ENCODE data around the gene TMEM61.

TMEM61 gene

GRCh38 chr1:54967372-54967771 is 13.1 kb upstream of the TMEM61 start:
- H3K9me3 Mint-ChIP-seq, result no peaks in the 10 kb centered on the region
- H3K4me1 Mint-ChIP-seq, result no peaks in the 10 kb centered on the region
- no peak for DNase-seq
- H3K27ac Mint-ChIP-seq, result no peak overlapping the region
- H3K27me3 Mint-ChIP-seq (ENCODE audit: low read depth, poor library complexity), result peaks cover 8% of the 10 kb centered on the region
- TF ChIP-seq CTCF (IDR thresholded peaks at IDR 0.05), result no peak
- no peaks in the 10 kb centered on the region for H3K36me3 Mint-ChIP-seq (ENCODE audit: low read depth)
- H3K4me3 Mint-ChIP-seq, result no peak overlapping the region

DNA sequence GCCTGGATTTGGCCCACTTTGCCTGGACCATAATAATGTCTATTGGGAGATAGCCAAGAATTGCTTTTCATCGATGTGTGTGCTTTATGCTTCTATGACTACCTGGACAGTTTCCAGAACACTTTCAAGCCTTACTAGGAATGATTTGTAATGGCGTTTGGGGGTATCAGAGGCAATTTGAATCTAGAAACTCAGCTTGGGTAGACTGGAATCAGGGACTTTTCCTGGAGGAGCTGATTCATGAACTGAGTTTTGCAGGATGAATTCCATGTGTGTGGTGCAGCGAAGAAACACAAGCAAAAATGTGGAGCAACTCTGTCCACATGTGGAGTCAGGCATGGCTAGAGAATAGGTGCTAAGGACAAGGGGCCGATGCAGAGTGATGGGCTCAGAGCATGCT is 11.9 kb upstream of the TMEM61 start:
- no peak for DNase-seq
- H3K27me3 Mint-ChIP-seq (ENCODE audit: low read depth, poor library complexity), result peaks cover 12% of the 10 kb centered on the region
- no peaks in the 10 kb centered on the region for H3K36me3 Mint-ChIP-seq (ENCODE audit: low read depth)
- TF ChIP-seq CTCF (IDR thresholded peaks at IDR 0.05), result no peak
- no peak overlapping the region for H3K27ac Mint-ChIP-seq
- H3K4me3 Mint-ChIP-seq, result no peak overlapping the region
- no peaks in the 10 kb centered on the region for H3K9me3 Mint-ChIP-seq
- peaks cover 5% of the 10 kb centered on the region for H3K4me1 Mint-ChIP-seq

- H3K27ac Mint-ChIP-seq, result no peak overlapping the region
- H3K9me3 Mint-ChIP-seq, result no peaks in the 10 kb centered on the region
- TF ChIP-seq CTCF (IDR thresholded peaks at IDR 0.05), result no peak
- peaks cover 13% of the 10 kb centered on the region for H3K27me3 Mint-ChIP-seq (ENCODE audit: low read depth, poor library complexity)
- no peak overlapping the region for H3K4me3 Mint-ChIP-seq
- no peaks in the 10 kb centered on the region for H3K36me3 Mint-ChIP-seq (ENCODE audit: low read depth)
- no peak for DNase-seq
- peaks cover 11% of the 10 kb centered on the region for H3K4me1 Mint-ChIP-seq
These were observed 10.5 kb upstream of the TMEM61 start for GRCh38 chr1:54969879-54970278.

DNA sequence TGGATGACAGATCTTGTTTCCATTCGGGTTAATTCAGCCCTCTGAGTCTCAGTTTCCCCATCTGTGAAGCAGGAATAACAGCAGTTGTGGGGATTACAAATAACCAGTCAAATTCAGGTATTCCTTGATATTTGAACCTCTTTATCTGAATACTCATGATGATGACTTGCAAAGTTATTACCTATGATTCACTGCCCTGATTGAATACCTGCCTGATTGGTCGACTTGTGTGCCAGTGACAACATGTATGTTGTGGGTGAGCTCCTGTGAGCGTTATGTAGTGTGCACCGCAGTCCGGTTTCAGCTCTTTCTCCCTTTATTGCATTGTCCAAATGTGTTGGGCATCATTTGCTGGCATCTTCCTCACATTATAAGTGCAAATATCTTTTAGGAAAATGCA is 9.5 kb upstream of the TMEM61 start:
- H3K4me1 Mint-ChIP-seq, result peaks cover 20% of the 10 kb centered on the region
- H3K27ac Mint-ChIP-seq, result no peak overlapping the region
- no peaks in the 10 kb centered on the region for H3K9me3 Mint-ChIP-seq
- no peaks in the 10 kb centered on the region for H3K36me3 Mint-ChIP-seq (ENCODE audit: low read depth)
- no peak for DNase-seq
- H3K27me3 Mint-ChIP-seq (ENCODE audit: low read depth, poor library complexity), result peaks cover 21% of the 10 kb centered on the region
- TF ChIP-seq CTCF (IDR thresholded peaks at IDR 0.05), result no peak
- H3K4me3 Mint-ChIP-seq, result no peak overlapping the region

DNA sequence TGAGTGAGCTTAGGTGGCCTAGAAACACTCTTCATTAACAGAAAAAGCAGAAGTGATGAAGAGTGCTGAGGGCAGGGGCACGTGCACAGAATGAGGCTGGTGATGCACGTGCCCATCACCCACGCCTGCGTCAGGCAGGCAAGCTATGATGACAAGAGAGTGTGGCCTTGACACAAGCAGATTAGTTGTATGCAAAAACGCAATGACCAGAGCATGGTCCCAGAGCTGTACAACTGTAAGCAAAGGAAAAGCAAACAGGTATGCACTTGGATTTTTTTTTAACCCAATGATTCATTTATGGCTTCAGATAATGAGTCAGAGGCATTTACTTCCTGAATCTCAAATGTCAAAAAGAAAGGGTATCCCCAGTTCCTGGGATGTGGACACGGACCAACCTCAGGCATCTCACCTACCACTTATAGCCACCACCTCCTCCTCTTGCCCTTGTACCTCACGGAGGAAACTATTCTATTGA is 9.1 kb upstream of the TMEM61 start:
- Mint-ChIP-seq H3K27ac (no peak overlapping the region), H3K4me1 (peaks cover 21% of the 10 kb centered on the region), H3K36me3 (ENCODE audit: low read depth) (no peaks in the 10 kb centered on the region), H3K27me3 (ENCODE audit: low read depth, poor library complexity) (peaks cover 25% of the 10 kb centered on the region), H3K9me3 (no peaks in the 10 kb centered on the region), H3K4me3 (no peak overlapping the region)
- DNase-seq, result no peak
- no peak for TF ChIP-seq CTCF (IDR thresholded peaks at IDR 0.05)

- H3K4me1 Mint-ChIP-seq, result peaks cover 31% of the 10 kb centered on the region
- no peaks in the 10 kb centered on the region for H3K9me3 Mint-ChIP-seq
- no peak for DNase-seq
- TF ChIP-seq CTCF (IDR thresholded peaks at IDR 0.05), result no peak
- H3K27ac Mint-ChIP-seq, result no peak overlapping the region
- H3K4me3 Mint-ChIP-seq, result no peak overlapping the region
- peaks cover 29% of the 10 kb centered on the region for H3K27me3 Mint-ChIP-seq (ENCODE audit: low read depth, poor library complexity)
- no peaks in the 10 kb centered on the region for H3K36me3 Mint-ChIP-seq (ENCODE audit: low read depth)
These were observed 8.0 kb upstream of the TMEM61 start for GRCh38 chr1:54972436-54972835.

All from nephron progenitor cell (in vitro differentiated cells).